Measurements from ENCODE around the gene KRT73. TPM values are rescaled to one million over a fixed set of nuclear protein-coding genes. Genes with fewer than 3 reads are reported as not detected.

KRT73 gene
- total RNA-seq, 1 experiment from 2014 or later = not detected

- Mint-ChIP-seq H3K4me3 (no peak overlapping the region), H3K36me3 (ENCODE audit: insufficient read depth in 1 of 3, low read depth in 3 of 3) (no peaks in the 10 kb centered on the region), H3K27me3 (ENCODE audit: low read depth) (peaks cover 36% of the 10 kb centered on the region), H3K27ac (peak overlapping the region in 1 of 3 experiments; percentile 28; a peak in 1 of 7 replicates), H3K9me3 (no peaks in the 10 kb centered on the region), H3K4me1 (peaks cover 0 to 4% of the 10 kb centered on the region in 2 experiments; a peak in 2 of 4 replicates)
- Histone ChIP-seq H3K4me2 (ENCODE audit: insufficient read depth, insufficient read length, low read length) (no peak overlapping the region), H4K20me1 (ENCODE audit: control insufficient read depth, insufficient read depth, insufficient read length) (no peaks in the 10 kb centered on the region), H4K5ac (ENCODE audit: insufficient read length, low read depth, low read length) (no peak overlapping the region), H3K27ac (ENCODE audit: insufficient read length, low read depth, low read length) (no peak overlapping the region), H3K79me1 (ENCODE audit: insufficient read depth, low read depth, low read length, poor library complexity, severe bottlenecking) (no peaks in the 10 kb centered on the region), H3K4me1 (ENCODE audit: insufficient read depth, low read length) (no peaks in the 10 kb centered on the region), H2AK5ac (ENCODE audit: insufficient read length, low read length) (no peak overlapping the region), H3K18ac (ENCODE audit: insufficient read length, low read depth, low read length) (no peak overlapping the region), H3K4ac (ENCODE audit: low read depth, low read length) (no peak overlapping the region), H2BK120ac (ENCODE audit: low read depth, low read length, poor library complexity, severe bottlenecking) (no peak overlapping the region), H4K8ac (replicated peaks; ENCODE audit: insufficient read length, low read depth, low read length) (no peak overlapping the region), H3K27me3 (ENCODE audit: insufficient read depth, low read length) (no peaks in the 10 kb centered on the region), H2BK12ac (ENCODE audit: insufficient read length, low read depth, low read length) (no peak overlapping the region), H3T11ph (ENCODE audit: low read length) (no peak overlapping the region), H4K91ac (ENCODE audit: insufficient read length, low read depth, low read length) (no peak overlapping the region), H3K14ac (ENCODE audit: insufficient read depth, low read length) (peak overlapping the region; percentile 10; the same call in 1 of the 2 replicates), H3K9me3 (ENCODE audit: control insufficient read depth, low read depth, low read length) (no peaks in the 10 kb centered on the region), H2BK20ac (ENCODE audit: low read depth, low read length, poor library complexity, severe bottlenecking) (no peak overlapping the region), H2BK5ac (ENCODE audit: insufficient read length, low read length) (no peak overlapping the region), H2BK15ac (ENCODE audit: low read depth, low read length) (no peak overlapping the region), H3K9ac (ENCODE audit: extremely low read depth, insufficient read length, low read length) (no peak overlapping the region), H3K23me2 (ENCODE audit: insufficient read length, low read depth, low read length, poor library complexity, severe bottlenecking) (no peaks in the 10 kb centered on the region), H3K23ac (ENCODE audit: insufficient read length, low read depth, low read length) (no peak overlapping the region), H3K79me2 (ENCODE audit: insufficient read depth, low read length) (no peaks in the 10 kb centered on the region), H2AFZ (ENCODE audit: low read length) (no peak overlapping the region), H3K56ac (ENCODE audit: insufficient read length, low read depth, low read length) (no peak overlapping the region)
- TF ChIP-seq, protein P1, sequence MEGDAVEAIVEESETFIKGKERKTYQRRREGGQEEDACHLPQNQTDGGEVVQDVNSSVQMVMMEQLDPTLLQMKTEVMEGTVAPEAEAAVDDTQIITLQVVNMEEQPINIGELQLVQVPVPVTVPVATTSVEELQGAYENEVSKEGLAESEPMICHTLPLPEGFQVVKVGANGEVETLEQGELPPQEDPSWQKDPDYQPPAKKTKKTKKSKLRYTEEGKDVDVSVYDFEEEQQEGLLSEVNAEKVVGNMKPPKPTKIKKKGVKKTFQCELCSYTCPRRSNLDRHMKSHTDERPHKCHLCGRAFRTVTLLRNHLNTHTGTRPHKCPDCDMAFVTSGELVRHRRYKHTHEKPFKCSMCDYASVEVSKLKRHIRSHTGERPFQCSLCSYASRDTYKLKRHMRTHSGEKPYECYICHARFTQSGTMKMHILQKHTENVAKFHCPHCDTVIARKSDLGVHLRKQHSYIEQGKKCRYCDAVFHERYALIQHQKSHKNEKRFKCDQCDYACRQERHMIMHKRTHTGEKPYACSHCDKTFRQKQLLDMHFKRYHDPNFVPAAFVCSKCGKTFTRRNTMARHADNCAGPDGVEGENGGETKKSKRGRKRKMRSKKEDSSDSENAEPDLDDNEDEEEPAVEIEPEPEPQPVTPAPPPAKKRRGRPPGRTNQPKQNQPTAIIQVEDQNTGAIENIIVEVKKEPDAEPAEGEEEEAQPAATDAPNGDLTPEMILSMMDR (conservative IDR thresholded peaks at IDR 0.05) = no peak
- no CpG with 5 or more reads among the region's 10 CpGs for WGBS (ENCODE audit: extremely low coverage, insufficient read length, low lambda C conversion rate)
- peak; percentile 21 for DNase-seq
Observed at GRCh38 chr12:52614381-52615207, 3.8 kb downstream of the KRT73 start.
